Panc1 (cell line): ENCODE results near the gene CHST4. TPM values are rescaled to one million over a fixed set of nuclear protein-coding genes. Genes with fewer than 3 reads are reported as not detected.

Experiments used
- ATAC-seq: fragments of 200-7000 bp; cut with Tn5 transposase; 2 replicates; pipeline ENCODE4 v1.9.1; 2020; ENCODE audit warnings: mild to moderate bottlenecking, moderate library complexity
- BruUV-seq: library from RNA; stranded (reverse); fragments of 400-500 nt; replicated peaks from 2 replicates; lab custom pipeline; 2021; lab: Mats Ljungman, UMichigan
- CTCF ChIA-PET: fragments of 300-600 bp; sonication (Branson Sonifier 250); formaldehyde crosslinking; loops from one replicate; lab custom pipeline; 2022; ENCODE audit warnings: antibody characterized with exemption; lab: Charles Lee
- POLR2A ChIA-PET: fragments of 300-600 bp; sonication (Branson Sonifier 250); formaldehyde crosslinking; loops from one replicate; lab custom pipeline; 2022; ENCODE audit warnings: antibody characterized with exemption; lab: Charles Lee
- DNase-seq: peaks from one replicate; pipeline ENCODE4 v3.0.0-alpha.2; 2010; ENCODE audit warnings: low read depth, low spot score
- H3K27ac ChIP-seq: 2 replicates; pipeline ENCODE4 v1.5.1; 2011; ENCODE audit warnings: mild to moderate bottlenecking, low read length, inconsistent platforms
- H3K27me3 ChIP-seq: fragments of 200-500 bp; sonication (Bioruptor generic); 2 replicates; pipeline ENCODE4 v1.6.0; 2014; ENCODE audit warnings: low read length, inconsistent platforms; ENCODE audit not compliant: control insufficient read depth, insufficient read depth
- H3K36me3 ChIP-seq: fragments of 200-500 bp; sonication (Bioruptor generic); 2 replicates; pipeline ENCODE4 v1.5.1; 2014; ENCODE audit warnings: inconsistent platforms, mild to moderate bottlenecking, low read length, moderate library complexity; ENCODE audit not compliant: control insufficient read depth, insufficient read depth
- H3K4me1 ChIP-seq: 2 replicates; pipeline ENCODE4 v1.5.1; 2011; ENCODE audit warnings: inconsistent platforms, mild to moderate bottlenecking, low read length, moderate library complexity; ENCODE audit not compliant: control insufficient read depth, insufficient read depth
- H3K4me3 ChIP-seq, 2 experiments: 2 replicates each; pipeline ENCODE4 v1.5.1; 2011 to 2012; ENCODE audit warnings: low read depth in 2 of 2, low read length in 2 of 2, mild to moderate bottlenecking in 2 of 2, inconsistent platforms in 1 of 2, moderate library complexity in 1 of 2
- H3K9me3 ChIP-seq: fragments of 200-500 bp; sonication (Bioruptor generic); 2 replicates; pipeline ENCODE4 v1.5.1; 2014; ENCODE audit warnings: low read depth, mild to moderate bottlenecking, inconsistent platforms, low read length, moderate library complexity; ENCODE audit not compliant: control insufficient read depth, insufficient read depth
- CTCF ChIP-seq: fragments of 450-650 bp; IDR thresholded peaks from 2 replicates; pipeline ENCODE4 v1.5.1; 2017; ENCODE audit warnings: mild to moderate bottlenecking
- POLR2AphosphoS5 ChIP-seq: IDR thresholded peaks from 2 replicates; pipeline ENCODE4 v1.6.1; 2012; ENCODE audit warnings: mild to moderate bottlenecking, low read depth, low read length, moderate library complexity
- REST ChIP-seq, 2 experiments: IDR thresholded peaks; 2 replicates each; pipeline ENCODE4 v1.6.1; 2011 to 2012; ENCODE audit warnings: low read depth in 2 of 2, control low read depth in 1 of 2, low read length in 1 of 2, mild to moderate bottlenecking in 1 of 2, moderate library complexity in 1 of 2; ENCODE audit not compliant: insufficient read depth in 1 of 2
- SIN3A ChIP-seq: IDR thresholded peaks from 2 replicates; pipeline ENCODE4 v1.6.1; 2012; ENCODE audit warnings: low read depth, mild to moderate bottlenecking, low read length, moderate library complexity, borderline replicate concordance; ENCODE audit not compliant: insufficient read depth
- TCF7L2 ChIP-seq: IDR thresholded peaks from 2 replicates; pipeline ENCODE4 v1.6.1; 2011; ENCODE audit warnings: mild to moderate bottlenecking, low read depth, low read length, inconsistent platforms
- in situ Hi-C: cut with HindIII; loops from 2 replicates; pipeline ENCODE4 v1.10.0; 2016; ENCODE audit warnings: low sequenced_read_pairs, low pct_unique_long_range_greater_than_20kb
- intact Hi-C: fragments of 100-400 bp; cut with micrococcal nuclease; formaldehyde crosslinking; loops from one replicate; pipeline ENCODE4 v1.10.0; 2022; ENCODE audit not compliant: unreplicated experiment
- total RNA-seq: library from RNA; stranded (reverse); gene quantifications from one replicate; pipeline ENCODE4 v1.2.1, GENCODE V29; 2021; ENCODE audit not compliant: unreplicated experiment

CHST4 gene
- total RNA-seq, 1 experiment from 2014 or later = 1.1 TPM

GRCh38 chr16:71557299-71557698 is 31.1 kb downstream of the CHST4 start:
- intact Hi-C loops (no loop called here), in situ Hi-C loops (no loop called here)
- H3K27me3 ChIP-seq = no peaks in the 10 kb centered on the region
- no peaks in the 10 kb centered on the region for H3K36me3 ChIP-seq
- POLR2A ChIA-PET = no interaction called here
- ATAC-seq (no peak), DNase-seq (no peak)
- H3K27ac ChIP-seq = no peak overlapping the region
- no peak for TF ChIP-seq TCF7L2
- TF ChIP-seq CTCF = no peak
- TF ChIP-seq SIN3A = no peak
- no peak for TF ChIP-seq POLR2AphosphoS5
- TF ChIP-seq REST (IDR thresholded peaks at IDR 0.05; ENCODE audit: insufficient read depth in 1 of 2, low read depth in 2 of 2, low read length in 1 of 2) = no peak
- no TSS peak for BruUV-seq
- H3K9me3 ChIP-seq = no peaks in the 10 kb centered on the region
- CTCF ChIA-PET = no interaction called here
- H3K4me1 ChIP-seq = no peaks in the 10 kb centered on the region
- no peak overlapping the region for H3K4me3 ChIP-seq

DNA sequence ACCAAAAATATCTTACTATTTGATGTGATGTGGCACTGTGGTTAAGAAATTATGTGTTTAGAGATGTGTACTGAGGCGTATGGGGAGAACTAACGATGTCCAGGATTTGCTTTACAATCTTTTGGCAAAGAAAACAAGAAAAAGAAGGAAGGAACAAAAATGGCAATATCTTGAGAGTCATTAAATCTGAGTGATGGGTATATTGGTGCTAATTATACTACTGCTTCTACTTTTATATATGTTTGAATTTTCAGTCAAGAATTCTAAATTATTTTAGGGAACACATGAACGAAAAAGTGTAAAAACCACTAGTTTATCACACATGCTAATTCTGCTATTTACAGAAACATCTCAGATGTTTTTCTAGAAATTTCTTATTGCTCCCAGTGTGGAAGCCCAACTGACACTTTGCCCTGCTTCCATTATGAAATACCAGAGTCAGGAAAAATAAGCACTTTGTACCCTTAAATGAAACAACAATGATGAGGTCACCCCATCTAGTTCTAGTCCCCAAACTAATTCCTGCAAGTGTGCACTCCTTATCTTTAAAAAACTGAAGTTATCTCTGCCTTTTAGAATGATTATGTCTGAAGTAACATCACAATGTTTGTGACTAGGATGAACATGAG is 31.8 kb downstream of the CHST4 start:
- in situ Hi-C loops = no loop called here

More for the DNA sequence above, 31.8 kb downstream of the CHST4 start:
- POLR2A ChIA-PET = no interaction called here
- H3K4me1 ChIP-seq = no peaks in the 10 kb centered on the region
- no peaks in the 10 kb centered on the region for H3K27me3 ChIP-seq
- TF ChIP-seq POLR2AphosphoS5 = no peak
- no peak for TF ChIP-seq TCF7L2
- no peak for TF ChIP-seq SIN3A
- no peak for TF ChIP-seq CTCF
- TF ChIP-seq REST (IDR thresholded peaks at IDR 0.05; ENCODE audit: insufficient read depth in 1 of 2, low read depth in 2 of 2, low read length in 1 of 2) = no peak
- CTCF ChIA-PET = no interaction called here
- no peaks in the 10 kb centered on the region for H3K9me3 ChIP-seq
- H3K4me3 ChIP-seq = no peak overlapping the region
- H3K27ac ChIP-seq = no peak overlapping the region
- DNase-seq (no peak), ATAC-seq (no peak)
- intact Hi-C loops = no loop called here
- BruUV-seq = no TSS peak
- H3K36me3 ChIP-seq = no peaks in the 10 kb centered on the region
